ENCODE measurements around the gene DENND2A.

DNA sequence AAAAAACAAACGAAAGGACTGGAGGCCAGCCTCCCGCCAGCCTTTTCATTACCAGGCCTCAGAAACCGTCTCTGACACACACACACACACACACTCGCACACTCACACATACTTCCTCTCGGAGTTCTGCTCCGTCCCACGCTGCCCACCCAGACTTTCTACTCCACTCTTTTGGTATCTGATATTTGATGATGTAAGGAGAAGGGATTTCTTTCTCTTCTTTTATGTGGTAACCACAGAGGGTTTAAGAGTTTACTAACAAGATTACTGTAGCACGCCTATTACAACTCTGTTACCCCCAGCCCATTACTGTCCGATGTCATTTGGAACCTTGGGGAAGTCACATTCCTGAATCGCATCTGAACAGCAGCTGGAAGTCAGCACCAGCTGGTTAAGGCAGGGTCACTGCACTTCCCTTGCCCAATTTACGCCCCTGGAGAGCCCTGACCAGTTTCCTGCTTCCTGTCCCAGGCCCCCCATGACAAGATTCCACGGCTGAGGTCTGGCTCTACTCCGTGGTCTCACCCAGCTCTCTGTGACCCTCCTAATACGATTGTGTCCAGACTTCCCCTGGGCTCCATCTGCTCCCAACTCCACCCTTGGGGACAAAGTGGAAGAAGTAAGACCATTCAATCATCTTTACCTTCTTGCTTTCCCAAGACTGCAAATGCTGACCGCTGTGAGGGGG is 1.1 kb downstream of the DENND2A start:
- no peak for TF ChIP-seq POLR2A (IDR thresholded peaks at IDR 0.05)
- TF ChIP-seq, protein P1, sequence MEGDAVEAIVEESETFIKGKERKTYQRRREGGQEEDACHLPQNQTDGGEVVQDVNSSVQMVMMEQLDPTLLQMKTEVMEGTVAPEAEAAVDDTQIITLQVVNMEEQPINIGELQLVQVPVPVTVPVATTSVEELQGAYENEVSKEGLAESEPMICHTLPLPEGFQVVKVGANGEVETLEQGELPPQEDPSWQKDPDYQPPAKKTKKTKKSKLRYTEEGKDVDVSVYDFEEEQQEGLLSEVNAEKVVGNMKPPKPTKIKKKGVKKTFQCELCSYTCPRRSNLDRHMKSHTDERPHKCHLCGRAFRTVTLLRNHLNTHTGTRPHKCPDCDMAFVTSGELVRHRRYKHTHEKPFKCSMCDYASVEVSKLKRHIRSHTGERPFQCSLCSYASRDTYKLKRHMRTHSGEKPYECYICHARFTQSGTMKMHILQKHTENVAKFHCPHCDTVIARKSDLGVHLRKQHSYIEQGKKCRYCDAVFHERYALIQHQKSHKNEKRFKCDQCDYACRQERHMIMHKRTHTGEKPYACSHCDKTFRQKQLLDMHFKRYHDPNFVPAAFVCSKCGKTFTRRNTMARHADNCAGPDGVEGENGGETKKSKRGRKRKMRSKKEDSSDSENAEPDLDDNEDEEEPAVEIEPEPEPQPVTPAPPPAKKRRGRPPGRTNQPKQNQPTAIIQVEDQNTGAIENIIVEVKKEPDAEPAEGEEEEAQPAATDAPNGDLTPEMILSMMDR (IDR thresholded peaks at IDR 0.05) = no peak
